OCI-LY1 (cell line): ENCODE results near the gene PLLP.

Source experiments
- H2AFZ ChIP-seq: fragments of 200-600 bp; sonication (generic), shearing (Covaris generic); 2 replicates; pipeline ENCODE4 v1.6.0; 2014; ENCODE audit warnings: antibody characterized with exemption, mild to moderate bottlenecking, low read length
- H3F3A ChIP-seq: fragments of 200-600 bp; sonication (generic), shearing (Covaris generic); 2 replicates; pipeline ENCODE4 v1.6.0; 2014; ENCODE audit warnings: mild to moderate bottlenecking, antibody characterized with exemption, low read length, moderate library complexity; ENCODE audit not compliant: insufficient read depth
- H3K27ac ChIP-seq: fragments of 200-600 bp; sonication (generic); 2 replicates; pipeline ENCODE4 v1.5.1; 2014; ENCODE audit warnings: low read length, mixed run types, mild to moderate bottlenecking, low read depth; ENCODE audit not compliant: poor library complexity, severe bottlenecking
- H3K27me3 ChIP-seq: fragments of 200-600 bp; sonication (generic); 2 replicates; pipeline ENCODE4 v1.6.0; 2014; ENCODE audit warnings: antibody characterized with exemption, mild to moderate bottlenecking, low read length, moderate library complexity; ENCODE audit not compliant: insufficient read depth
- H3K36me3 ChIP-seq: fragments of 200-600 bp; sonication (generic); 2 replicates; pipeline ENCODE4 v1.6.1; 2014; ENCODE audit warnings: mild to moderate bottlenecking, antibody characterized with exemption, low read length, moderate library complexity, mixed read lengths; ENCODE audit not compliant: insufficient read depth
- H3K4me1 ChIP-seq: fragments of 200-600 bp; sonication (generic); 2 replicates; pipeline ENCODE4 v1.5.1; 2014; ENCODE audit warnings: mild to moderate bottlenecking, low read length, moderate library complexity; ENCODE audit not compliant: insufficient read depth, severe bottlenecking
- H3K4me2 ChIP-seq: fragments of 200-600 bp; sonication (generic), shearing (Covaris generic); 2 replicates; pipeline ENCODE4 v1.6.1; 2014; ENCODE audit warnings: low read length
- H3K4me3 ChIP-seq: fragments of 200-600 bp; sonication (generic); 2 replicates; pipeline ENCODE4 v1.5.1; 2014; ENCODE audit warnings: low read length, low read depth, mild to moderate bottlenecking, mixed read lengths; ENCODE audit not compliant: poor library complexity, severe bottlenecking
- H3K79me2 ChIP-seq: fragments of 200-600 bp; shearing (Covaris generic); 2 replicates; pipeline ENCODE4 v1.6.1; 2016; ENCODE audit warnings: mixed run types, low read length, mixed read lengths; ENCODE audit not compliant: insufficient read depth
- H3K9ac ChIP-seq: fragments of 200-600 bp; sonication (generic), shearing (Covaris generic); 2 replicates; pipeline ENCODE4 v1.6.1; 2014; ENCODE audit warnings: mild to moderate bottlenecking, low read length, mixed read lengths
- H3K9me2 ChIP-seq: fragments of 200-600 bp; sonication (generic), shearing (Covaris generic); 2 replicates; pipeline ENCODE4 v1.6.1; 2014; ENCODE audit warnings: low read depth, mild to moderate bottlenecking, low read length, mixed read lengths
- H3K9me3 ChIP-seq: fragments of 200-600 bp; shearing (Covaris generic); 2 replicates; pipeline ENCODE4 v1.6.1; 2014; ENCODE audit warnings: low read length, mixed read lengths
- H4K20me1 ChIP-seq: fragments of 200-600 bp; sonication (generic), shearing (Covaris generic); 2 replicates; pipeline ENCODE4 v1.6.0; 2016; ENCODE audit warnings: mild to moderate bottlenecking, low read length; ENCODE audit not compliant: insufficient read depth
- EZH2 ChIP-seq: fragments of 200-600 bp; sonication (generic), shearing (Covaris generic); IDR thresholded peaks from 2 replicates; pipeline ENCODE4 v1.8.0; 2017; ENCODE audit warnings: borderline replicate concordance, mixed run types, mild to moderate bottlenecking, antibody characterized with exemption, low read length, moderate library complexity, mixed read lengths
- TF ChIP-seq, protein P1 (sequence below): fragments of 200-600 bp; sonication (generic), shearing (Covaris generic); IDR thresholded peaks from 2 replicates; pipeline ENCODE4 v1.5.1; 2017; ENCODE audit warnings: mild to moderate bottlenecking, antibody characterized with exemption, low read length, moderate library complexity, mixed read lengths

Gene PLLP

DNA sequence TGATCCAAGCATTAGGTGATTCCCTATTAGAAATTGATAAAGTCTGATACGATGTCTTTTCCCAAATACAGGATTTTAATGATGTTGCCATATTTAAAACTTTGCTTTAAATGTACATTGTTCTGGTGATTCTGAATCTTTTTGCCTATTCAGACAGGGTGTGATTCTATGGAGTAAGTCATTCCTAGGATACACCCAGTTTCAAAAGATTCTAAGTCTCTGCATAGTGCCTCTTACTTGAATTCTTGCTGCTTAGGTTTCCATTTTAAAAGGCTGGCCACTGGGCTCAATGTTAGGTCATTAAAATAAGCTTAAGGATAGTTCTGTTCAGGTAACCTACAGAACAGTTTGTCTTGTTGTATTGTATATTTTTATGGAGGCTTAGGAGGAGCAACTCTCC, 61.4 kb downstream of the PLLP start:
- Histone ChIP-seq H3K4me1 (no peaks in the 10 kb centered on the region), H3K27me3 (no peaks in the 10 kb centered on the region), H3K4me3 (no peak overlapping the region), H4K20me1 (no peaks in the 10 kb centered on the region), H2AFZ (no peak overlapping the region), H3K9me3 (peaks cover 10% of the 10 kb centered on the region), H3K4me2 (no peak overlapping the region), H3K9ac (no peak overlapping the region), H3K9me2 (no peaks in the 10 kb centered on the region), H3K27ac (no peak overlapping the region), H3K79me2 (no peaks in the 10 kb centered on the region), H3K36me3 (peaks cover 95% of the 10 kb centered on the region), H3F3A (no peaks in the 10 kb centered on the region)
- TF ChIP-seq, protein P1, sequence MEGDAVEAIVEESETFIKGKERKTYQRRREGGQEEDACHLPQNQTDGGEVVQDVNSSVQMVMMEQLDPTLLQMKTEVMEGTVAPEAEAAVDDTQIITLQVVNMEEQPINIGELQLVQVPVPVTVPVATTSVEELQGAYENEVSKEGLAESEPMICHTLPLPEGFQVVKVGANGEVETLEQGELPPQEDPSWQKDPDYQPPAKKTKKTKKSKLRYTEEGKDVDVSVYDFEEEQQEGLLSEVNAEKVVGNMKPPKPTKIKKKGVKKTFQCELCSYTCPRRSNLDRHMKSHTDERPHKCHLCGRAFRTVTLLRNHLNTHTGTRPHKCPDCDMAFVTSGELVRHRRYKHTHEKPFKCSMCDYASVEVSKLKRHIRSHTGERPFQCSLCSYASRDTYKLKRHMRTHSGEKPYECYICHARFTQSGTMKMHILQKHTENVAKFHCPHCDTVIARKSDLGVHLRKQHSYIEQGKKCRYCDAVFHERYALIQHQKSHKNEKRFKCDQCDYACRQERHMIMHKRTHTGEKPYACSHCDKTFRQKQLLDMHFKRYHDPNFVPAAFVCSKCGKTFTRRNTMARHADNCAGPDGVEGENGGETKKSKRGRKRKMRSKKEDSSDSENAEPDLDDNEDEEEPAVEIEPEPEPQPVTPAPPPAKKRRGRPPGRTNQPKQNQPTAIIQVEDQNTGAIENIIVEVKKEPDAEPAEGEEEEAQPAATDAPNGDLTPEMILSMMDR, result no peak
- no peak for TF ChIP-seq EZH2

DNA sequence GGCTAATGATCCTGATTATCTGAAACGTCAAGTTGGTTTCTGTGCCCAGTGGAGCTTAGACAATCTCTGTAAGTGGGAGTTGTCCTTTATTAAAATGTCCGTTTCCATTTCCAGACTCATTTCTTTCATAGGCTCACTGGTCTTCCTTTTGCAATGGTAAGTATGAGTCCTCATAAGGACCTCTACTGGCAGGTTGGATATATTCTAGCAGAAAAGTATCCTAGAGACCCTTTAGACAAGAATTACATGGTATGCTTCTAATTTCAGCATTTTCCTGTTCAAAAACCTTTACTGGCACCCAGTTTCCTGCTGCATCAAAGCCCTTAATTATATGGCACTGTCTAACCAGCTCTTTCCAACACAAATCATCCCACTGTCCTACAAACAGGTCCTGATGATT, 67.5 kb downstream of the PLLP start:
- Histone ChIP-seq H3K27ac (no peak overlapping the region), H3K9ac (no peak overlapping the region), H4K20me1 (no peaks in the 10 kb centered on the region), H3K9me3 (peaks cover 47% of the 10 kb centered on the region), H3K4me2 (no peak overlapping the region), H3K36me3 (peaks cover 98% of the 10 kb centered on the region), H2AFZ (no peak overlapping the region), H3K9me2 (no peaks in the 10 kb centered on the region), H3K4me3 (no peak overlapping the region), H3K79me2 (no peaks in the 10 kb centered on the region), H3K4me1 (no peaks in the 10 kb centered on the region), H3K27me3 (no peaks in the 10 kb centered on the region), H3F3A (no peaks in the 10 kb centered on the region)
- TF ChIP-seq EZH2, result no peak
- TF ChIP-seq, protein P1, result no peak

DNA sequence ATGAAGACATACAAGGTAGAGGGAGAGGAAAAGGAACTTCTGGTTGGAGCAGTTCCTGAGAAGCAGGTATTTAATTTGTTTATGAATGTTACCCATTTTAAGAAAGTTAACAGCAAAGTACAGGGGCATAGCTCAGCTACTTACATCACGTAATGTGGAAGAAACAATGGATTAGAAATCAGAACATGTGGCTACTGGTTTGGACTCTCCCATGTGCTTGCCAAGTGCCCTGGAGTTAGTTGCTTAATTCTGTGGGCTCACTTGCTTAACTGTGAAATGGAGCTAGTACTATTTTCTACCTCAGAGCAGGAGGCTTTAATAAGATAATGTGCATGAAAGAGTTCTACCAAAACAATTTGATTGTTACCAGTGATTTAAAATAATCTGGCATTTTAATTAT, 71.0 kb downstream of the PLLP start:
- peaks cover 95% of the 10 kb centered on the region for H3K36me3 ChIP-seq
- no peaks in the 10 kb centered on the region for H3K4me1 ChIP-seq
- H3K9me2 ChIP-seq, result no peaks in the 10 kb centered on the region
- no peaks in the 10 kb centered on the region for H3K27me3 ChIP-seq
- H3F3A ChIP-seq, result no peaks in the 10 kb centered on the region
- H4K20me1 ChIP-seq, result no peaks in the 10 kb centered on the region
- no peak overlapping the region for H3K9ac ChIP-seq
- no peak for TF ChIP-seq EZH2
- TF ChIP-seq, protein P1, result no peak
- no peak overlapping the region for H2AFZ ChIP-seq
- H3K79me2 ChIP-seq, result no peaks in the 10 kb centered on the region
- H3K4me3 ChIP-seq, result no peak overlapping the region
- H3K4me2 ChIP-seq, result no peak overlapping the region
- H3K9me3 ChIP-seq, result peaks cover 38% of the 10 kb centered on the region
- H3K27ac ChIP-seq, result no peak overlapping the region
